CD4-positive, alpha-beta T cell treated with Interleukin-15 for 1 hour (primary cell): ENCODE results near the gene ANKFN1.
"Not testable (repeated sequence)": the region's sequence is repeated elsewhere in the genome, so short reads cannot be mapped to it uniquely, and the experiment has no call there.

Experiments
- DNase-seq: peaks from one replicate; pipeline ENCODE4 v3.0.0-alpha.2; 2020

The ANKFN1 gene

DNA sequence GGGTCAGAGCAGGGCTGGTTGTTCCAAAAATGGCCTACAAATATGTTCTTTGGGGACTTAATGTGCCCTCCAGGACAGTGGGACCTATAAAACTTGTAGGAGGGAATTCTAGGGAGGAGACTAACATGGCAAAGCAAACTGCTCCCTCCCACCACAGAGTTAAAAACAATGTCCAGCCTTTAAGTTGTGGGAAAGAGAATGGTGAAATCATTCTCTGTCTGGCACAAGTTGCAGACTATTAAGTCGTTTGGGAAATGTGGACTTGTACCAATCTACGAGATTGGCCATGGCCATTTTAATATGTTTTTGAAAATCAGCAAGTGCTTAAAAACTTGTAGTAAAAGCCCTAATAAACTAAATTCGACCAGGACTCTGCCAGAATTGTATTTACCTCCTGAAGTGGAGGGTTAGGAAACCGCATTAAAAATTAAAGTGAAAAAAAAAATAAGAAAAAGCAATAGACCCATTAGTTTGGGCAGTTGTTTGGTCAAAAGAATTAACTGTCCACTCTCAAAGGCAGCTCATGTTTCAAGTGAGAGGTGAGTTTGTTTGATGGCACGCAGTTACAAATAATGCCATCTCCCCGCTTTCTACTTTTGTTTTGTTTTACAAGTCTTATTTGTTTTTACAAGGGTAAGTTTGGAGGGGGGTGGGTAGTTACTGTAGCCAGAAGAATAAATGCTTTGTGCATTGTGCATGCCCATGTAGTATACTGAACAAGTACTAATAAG, 32.4 kb downstream of the ANKFN1 start:
- DNase-seq, result no peak

DNA sequence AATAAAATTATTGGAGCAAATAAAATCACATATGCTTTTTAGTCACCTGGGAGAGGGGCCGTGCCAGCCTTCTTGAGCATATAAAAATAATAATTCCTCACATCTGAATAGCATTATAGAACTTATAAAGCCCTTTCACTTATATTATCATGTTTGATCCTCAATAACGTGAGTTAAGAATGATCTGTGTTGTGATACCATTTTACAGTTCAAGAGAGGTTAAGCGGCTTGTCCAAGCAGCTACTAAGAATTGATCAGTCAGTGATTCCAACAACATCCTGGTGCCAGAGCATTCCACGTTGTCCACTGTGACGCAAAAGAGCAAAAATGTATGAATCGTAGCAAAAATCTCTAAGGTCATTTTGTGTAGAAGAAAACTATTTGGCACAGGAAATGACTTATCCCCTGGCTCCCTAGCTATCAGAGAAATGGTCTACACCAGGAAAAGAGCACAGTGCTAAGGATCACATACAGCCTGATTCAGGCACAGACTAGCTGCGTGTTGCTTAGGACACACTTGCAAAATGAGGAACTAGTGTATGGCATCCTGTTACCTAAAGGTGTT, 33.0 kb downstream of the ANKFN1 start:
- no peak for DNase-seq

DNA sequence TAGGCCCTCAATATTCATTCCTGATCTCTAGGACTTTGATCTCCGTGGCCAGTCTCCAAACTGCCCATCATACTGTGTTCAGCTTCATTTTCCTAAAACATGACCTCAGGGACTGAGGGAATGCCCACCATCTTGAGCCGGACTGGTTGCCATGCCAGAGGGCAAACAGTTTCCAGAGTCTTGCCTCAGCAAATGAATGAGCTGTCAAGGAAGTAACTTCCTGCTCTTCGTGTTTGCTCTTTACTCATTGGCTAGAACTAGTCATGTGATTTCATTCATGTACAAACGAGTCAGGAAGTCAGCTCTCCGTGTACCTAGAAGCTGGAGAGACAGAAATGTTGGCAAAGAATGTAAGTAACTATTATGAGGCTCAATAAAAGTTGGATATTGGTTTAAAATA, 50.2 kb downstream of the ANKFN1 start:
- DNase-seq, result no peak

DNA sequence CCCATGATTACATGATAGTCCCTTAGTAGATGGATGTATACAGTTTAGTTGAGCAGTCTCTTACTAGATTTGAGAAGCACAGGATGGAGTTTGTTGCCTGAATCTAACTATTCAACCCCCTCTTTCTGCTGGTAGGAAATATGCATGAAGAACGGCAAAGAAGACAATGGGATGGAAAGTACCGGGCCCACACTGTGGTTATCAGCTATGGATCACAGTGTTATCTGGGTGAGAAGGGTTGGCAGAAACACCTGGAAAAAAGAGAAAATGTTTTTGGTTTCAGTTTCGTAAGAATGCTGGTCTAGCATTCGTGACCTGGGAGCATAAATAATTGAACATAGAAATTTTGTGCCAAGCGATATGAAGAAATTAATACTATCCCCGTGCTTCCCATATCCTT, 53.1 kb downstream of the ANKFN1 start:
- DNase-seq, result no peak

DNA sequence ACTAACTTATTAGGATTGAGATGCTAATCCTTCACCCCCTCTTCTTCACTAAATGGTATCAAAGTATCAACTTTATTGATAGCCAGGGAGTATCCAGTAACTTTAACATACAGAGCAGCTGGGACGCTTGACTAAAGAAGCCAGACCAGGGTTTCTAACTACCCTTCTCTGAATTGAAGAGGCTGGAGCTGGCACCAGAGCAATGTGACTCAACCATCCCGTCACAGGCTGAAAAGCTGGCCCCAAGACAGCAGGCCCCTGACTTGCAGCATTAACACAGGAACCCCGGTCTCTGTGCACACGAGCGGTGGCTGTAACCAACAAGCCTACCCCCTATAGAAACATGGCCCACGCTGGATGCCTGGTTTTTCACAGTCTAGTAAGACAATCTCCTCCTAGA, 59.8 kb downstream of the ANKFN1 start:
- no peak for DNase-seq

DNA sequence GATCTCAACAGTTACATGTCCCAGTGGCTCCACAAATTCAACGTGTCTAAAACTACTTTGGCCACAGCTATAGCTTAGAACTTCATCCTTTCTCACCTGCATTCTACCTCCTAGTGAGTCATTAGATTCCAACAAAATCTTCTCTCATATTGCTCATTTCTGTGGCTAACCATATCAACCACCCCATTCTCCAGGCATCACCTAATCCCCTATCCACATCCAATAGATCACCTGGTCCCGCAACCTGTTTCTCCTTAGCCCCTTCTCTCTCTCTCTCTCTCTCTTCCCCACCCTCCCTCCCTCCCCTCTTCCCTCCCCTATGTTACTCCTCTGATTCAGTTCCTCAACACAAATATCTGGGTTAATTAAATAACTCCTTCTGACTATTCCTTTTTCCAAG, 64.6 kb downstream of the ANKFN1 start:
- no peak for DNase-seq

DNA sequence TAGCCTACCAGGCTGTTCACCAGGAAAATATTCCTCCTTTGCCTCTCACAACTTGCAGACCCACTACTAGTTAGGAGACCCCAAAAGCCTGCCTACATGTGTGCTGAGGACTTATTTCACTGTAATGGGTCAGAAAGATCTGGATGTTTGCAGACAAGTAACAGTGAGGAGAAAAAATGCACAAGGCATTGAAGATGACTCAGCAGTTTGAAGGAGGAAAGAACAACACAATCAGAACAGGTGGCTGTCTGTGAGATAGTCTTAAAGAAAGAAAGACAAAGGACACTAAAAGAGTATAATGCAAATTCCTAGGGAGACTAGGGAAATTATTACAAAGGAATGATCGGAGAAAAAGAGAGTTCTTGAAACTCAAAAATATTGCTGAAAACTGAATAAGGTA, 69.0 kb downstream of the ANKFN1 start:
- DNase-seq, result no peak

DNA sequence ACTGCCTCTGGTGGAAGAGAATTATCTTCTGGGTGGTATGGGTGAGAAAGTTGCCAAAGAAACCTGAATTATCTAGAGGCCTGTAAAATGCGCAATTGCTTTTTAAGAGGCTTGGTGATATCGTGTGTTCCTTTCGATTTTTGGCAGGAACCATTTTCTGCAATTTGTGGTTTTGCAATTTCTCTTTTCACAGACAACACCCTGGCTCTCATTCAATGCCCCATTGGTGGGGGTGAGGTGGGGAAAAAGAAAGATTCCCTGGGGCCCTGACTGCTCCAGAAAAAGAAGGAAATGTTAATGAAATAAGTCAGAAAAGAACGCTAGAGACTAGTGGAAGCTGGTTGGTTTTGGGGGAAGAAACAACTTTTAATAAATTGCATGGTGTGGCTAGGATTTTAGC, 77.4 kb downstream of the ANKFN1 start:
- no peak for DNase-seq

DNA sequence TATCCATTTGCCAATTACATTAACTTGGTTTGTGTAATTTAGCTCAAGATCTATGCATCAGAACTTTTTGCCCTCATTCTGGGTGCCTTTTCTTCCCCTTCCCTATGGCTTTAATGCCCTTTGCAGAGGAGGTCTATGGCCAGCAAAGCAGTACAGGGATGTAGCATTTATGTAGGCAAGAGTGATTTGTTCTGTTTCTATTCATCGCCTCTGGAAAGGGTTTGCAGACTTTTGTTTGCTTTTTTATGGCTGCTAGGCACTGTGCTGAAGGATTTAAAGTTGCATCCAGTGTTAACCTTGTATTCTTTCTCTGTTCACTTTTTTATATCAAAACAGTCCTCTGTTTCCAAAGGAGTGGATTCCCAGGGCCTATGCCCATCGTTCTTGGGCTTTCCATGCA, 78.0 kb downstream of the ANKFN1 start:
- DNase-seq, result no peak

DNA sequence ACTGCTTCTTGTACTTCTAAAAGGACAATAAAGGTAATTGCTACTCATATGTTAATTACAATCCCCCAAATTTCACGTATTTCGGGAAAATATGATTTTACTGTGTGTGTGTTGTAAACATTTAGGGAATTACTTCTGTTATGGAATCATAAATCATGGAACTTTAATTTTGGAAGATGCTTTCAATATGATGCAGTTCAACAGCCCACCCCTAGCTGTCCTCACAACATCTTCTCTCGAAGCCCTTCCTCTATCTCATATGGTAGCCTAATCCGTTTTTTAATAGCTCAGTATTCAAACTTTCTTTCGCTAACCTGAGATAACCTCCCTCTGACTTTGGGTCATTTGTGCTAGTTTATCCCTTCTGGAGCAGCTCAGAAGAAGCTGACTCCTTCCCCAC, 78.4 kb downstream of the ANKFN1 start:
- no peak for DNase-seq

DNA sequence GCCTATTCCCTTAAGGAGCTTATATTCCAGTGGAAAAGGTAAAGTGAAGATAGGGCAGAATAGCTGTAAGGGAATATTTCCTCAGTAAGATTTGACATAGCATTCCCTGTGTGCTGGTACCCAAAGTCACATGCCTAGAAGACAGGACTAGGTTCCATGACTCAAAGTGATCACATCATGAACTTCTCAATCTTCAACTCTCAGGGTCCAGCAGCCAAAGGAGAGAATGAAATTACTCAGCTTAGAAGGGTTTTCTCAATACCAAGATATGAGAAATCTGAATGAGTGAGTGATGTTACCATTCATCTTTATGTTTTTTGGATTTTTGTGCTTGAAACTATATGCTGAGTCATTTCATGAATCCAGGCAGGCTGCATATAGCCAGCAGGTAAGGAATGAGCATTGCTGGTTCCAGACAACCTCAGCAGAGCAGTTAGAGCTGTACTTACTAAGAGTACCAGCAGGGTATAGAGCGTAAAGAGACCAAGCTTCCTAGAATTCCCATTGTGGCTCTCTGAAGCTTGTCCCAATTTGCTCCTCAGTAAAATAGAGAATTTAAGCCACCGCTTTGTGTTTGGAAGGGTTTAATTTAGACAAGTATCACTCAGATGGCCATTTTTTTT, 91.1 kb downstream of the ANKFN1 start:
- DNase-seq, result no peak

DNA sequence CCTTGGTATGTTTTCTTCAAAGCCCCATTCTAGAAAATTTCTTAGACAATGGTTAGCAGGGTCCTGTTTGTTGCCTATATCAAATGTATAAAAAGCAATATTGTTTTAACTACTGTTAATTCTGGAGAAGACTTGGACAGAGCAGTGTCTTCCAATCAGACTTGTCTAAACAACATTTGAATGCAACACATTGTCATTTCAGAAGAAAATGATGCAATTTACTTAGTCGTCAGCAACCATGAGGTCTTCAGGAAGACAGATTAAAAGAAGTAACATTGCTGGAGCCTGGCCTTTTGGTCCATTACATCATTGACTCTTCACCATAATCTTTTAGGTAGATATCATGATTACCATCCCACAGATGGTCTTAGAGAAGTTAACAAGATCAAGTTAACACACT, 94.5 kb downstream of the ANKFN1 start:
- no peak for DNase-seq

DNA sequence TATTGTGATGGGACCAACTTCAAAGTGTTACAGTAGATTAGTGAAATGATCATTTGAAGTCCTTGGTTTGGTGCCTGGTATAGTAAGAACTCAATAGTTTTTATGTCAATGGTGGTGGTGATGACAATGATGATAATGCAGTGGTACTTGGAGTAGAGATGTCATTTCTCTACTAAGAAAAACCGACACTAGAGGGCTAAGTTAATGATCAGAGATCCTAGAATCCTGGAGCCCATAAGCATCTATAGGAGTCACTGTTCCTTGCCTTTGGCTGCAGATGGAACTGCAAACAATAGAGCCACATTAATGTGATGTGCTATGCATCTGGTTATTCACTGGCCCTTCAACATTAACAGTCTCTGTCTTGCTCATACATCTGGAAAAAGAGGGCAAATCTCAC, 103.8 kb downstream of the ANKFN1 start:
- DNase-seq, result no peak

DNA sequence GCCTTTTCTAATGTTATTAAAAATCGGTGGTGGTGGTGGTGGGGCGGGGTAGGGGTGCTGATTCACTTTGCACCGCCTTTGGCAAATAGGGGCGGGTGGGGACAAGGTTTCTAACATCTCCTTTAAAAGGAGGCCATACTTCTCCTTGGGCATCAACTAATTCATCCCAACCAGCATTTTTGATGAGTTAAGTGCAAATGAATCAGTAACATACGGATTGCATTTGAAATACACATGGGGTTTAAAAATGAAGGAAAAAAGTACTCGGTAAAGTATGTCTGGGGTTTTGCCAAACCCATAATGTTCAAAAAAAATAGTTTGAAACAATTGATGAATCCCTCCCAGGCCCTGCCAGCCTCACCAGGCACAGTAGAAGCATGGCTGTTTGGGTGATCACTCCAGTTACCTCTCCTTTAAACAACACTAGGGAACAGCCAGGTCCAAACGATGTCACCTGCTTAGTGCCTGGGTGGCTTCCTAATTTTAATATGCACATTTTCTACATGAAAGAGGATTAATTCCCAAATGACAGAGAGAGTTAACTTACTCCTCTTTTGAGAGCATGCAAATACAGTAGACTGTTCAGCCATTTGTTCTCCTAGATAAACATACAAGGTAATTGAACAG, 107.2 kb downstream of the ANKFN1 start:
- no peak for DNase-seq

DNA sequence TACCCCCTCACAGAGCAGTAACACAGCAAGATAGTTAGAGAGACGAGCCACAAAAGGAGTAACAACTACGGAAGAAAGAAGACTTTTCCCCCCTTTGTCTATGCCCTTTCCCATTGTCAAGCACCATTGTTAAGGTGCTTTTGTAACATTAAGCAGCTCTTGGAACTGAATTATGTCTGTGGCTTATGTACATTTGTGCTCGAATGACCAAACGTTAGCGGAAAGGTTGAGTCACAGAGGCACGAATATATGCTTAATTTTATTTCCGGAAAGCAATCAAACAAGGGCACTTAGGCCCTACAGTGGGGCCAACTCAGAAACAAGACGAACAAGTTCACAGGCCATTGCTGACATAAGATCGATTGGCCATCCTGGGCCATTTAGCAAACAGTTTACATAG, 109.5 kb downstream of the ANKFN1 start:
- no peak for DNase-seq

DNA sequence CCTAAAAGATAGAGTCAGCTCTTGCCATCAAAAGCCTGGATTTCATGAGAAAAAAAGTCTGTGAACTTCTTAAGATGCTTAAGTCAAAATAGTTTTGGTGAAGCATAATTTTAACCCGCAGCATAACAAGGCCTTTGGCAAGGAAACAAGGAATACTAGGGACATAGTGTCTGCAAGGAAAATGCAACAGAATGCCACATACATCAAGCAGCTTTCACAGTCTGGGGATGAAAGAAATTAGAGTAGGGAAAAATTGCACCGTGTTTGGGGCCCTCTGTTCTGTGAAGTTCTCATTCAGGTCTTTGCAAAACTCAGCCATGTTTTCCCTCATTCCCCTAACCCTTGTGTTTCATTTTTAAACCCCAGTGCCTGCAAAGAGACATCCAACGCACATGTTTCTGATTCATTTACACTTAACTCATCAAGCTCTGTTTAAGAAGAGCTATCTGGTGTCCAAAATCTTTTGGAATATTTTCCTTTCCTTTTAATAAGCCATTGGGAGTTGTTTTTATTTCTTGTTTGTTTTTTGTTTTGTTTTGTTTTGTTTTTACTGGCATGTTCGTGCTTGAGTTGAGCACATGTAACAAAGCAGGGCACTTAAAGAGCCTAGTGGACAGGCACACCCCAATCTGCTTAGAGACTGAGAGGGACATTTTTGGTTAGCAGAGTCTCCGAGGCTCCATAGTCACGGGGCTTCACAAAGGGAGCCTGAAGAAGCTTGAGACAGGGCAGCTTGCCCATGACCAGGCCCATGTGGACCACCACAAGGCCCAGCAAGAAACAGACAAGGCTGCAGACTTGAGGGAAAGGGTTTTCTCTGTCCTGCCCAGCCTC, 116.5 kb downstream of the ANKFN1 start:
- no peak for DNase-seq

DNA sequence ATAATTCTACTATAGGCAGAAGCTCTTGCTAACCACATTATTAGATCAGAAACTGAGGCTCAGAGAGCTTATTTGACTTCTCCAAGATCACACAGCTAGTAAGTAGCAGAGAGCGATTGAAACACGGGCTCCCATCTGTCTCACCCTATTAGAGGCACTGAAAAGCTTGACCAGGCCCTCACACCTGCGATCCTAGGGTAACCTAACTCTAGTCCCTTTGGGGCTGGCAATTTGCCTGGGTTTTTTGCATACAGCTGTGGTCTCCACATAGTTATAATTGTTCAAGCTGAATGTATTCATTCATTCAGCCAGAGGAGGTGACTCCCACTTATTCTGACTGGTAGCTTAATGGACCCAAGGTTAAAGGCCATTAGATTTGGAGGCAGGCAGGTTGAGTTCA, 121.2 kb downstream of the ANKFN1 start:
- DNase-seq, result no peak

DNA sequence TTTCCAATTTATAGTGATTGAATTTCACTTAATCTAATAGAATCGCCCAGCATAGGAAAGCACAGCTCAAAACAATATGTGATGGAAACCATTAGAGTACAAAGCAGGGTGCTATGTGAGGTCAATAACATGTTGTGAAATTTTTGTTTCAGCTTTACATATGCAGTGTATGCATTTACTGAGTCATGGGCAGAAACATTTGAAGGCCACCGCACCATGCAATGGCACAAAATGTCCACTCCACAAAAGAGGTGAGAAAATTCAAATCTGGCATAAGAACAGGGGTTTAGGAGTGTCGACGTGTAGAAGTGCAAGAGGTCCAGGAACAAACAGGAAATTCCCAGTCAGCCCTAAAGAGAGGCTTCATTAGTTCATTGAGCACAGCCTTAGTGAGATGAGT, 131.2 kb downstream of the ANKFN1 start:
- no peak for DNase-seq

DNA sequence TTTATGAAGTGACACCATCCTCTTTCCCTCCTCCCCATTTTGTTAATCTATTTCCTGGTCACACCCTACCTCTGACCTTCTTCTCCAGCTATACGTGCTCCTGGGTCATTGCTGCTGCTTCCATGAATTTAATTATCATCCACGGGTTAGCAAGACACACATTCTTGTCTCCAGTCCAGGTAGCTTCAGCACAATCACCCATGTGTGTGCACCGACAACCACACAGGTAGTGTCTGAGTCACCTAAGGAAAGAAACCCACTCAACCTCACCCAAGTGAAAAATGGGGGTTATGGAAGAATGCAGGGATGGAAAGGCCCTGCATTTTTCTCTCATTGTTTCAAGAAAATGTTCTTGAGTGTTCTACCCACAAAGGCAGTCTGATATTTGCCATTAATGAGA, 135.5 kb downstream of the ANKFN1 start:
- DNase-seq, result not testable (repeated sequence)

DNA sequence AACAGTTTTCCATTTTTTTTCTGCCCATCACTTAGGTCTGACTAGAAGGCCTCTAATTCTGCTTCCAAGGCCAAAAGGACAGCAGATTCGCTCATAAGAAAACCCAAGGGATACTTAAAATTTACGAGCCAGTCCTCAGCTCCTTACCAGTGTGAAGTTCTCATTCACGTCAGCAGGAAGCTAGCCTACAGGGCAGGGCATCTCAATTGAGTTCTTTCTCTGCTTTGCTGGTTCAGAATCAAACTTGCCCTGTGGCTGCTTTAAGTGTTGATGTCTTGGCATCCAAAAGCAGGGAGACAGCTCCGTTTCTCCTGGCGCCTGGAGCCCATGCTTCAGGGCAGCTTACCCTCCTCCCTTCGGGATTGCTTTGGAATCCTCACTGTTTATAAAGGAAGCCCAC, 136.0 kb downstream of the ANKFN1 start:
- DNase-seq, result no peak

DNA sequence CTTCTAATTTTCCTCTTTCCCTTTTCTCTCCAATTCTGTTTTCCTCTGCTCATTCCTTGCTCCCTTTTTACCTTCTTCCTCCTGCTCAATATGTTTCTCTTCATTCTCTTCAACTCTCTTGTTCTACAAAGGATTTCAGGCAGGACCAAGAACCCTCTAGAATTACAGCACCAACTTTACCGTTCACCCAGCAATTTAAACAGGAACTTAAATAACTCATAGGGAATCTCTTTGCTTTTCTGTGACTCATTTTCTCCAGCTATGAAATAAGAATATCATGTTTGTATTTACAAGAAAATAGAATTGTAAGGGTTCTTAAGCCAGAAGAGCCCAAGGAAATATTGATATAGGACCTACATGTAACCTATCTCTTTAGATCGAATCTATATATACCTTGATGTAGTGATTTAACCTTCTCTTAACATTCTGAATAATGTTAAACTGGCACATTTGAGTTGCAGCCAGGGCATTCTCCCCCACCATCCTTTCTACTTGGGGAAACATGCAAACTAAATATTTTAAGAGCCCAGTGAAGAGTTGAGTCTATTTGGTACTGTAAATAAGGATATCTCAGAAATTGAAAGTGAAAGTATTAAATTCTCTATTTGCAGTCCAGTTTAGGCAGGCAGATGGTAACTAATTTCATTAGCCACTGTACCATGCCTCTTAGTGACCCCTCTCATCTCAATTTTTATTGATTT, 137.0 kb downstream of the ANKFN1 start:
- DNase-seq, result no peak

DNA sequence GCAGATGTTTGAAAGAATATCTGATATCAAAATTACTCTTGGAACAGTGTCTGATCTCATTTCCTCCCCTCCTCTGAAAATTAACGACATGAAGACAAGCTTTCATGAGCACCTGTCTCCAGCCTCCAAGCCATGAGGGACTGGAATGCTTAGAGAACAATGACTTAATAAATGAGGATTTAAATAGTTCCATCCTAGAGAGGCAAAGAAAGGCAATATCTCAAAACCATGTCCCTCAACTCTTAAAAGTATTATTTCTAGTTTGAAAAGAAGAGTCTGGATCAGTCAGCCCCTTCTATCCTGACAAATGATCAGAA, 137.5 kb downstream of the ANKFN1 start:
- no peak for DNase-seq
